ENCODE data around the gene SLC6A15. TPM values are rescaled to one million over a fixed set of nuclear protein-coding genes. Genes with fewer than 3 reads are reported as not detected.

SLC6A15 gene
- total RNA-seq, 1 donor: not detected

- Histone ChIP-seq H3K27ac (ENCODE audit: low read depth, low read length) (no peak overlapping the region), H3K4me2 (ENCODE audit: insufficient read depth, low read length) (no peak overlapping the region), H3K79me2 (ENCODE audit: insufficient read depth, low read length) (no peaks in the 10 kb centered on the region), H3K36me3 (ENCODE audit: insufficient read depth, low read length) (no peaks in the 10 kb centered on the region), H3K9me3 (ENCODE audit: low read depth, low read length) (no peaks in the 10 kb centered on the region), H2AFZ (ENCODE audit: low read length) (peak overlapping the region; percentile 21), H3K4me1 (ENCODE audit: insufficient read depth, low read length) (no peaks in the 10 kb centered on the region), H3K4me3 (ENCODE audit: insufficient read depth, low read length) (no peak overlapping the region), H4K20me1 (ENCODE audit: insufficient read depth, low read length) (no peaks in the 10 kb centered on the region), H3K27me3 (ENCODE audit: insufficient read depth, low read length) (no peaks in the 10 kb centered on the region)
- TF ChIP-seq CTCF (IDR thresholded peaks at IDR 0.05; ENCODE audit: extremely low read depth, low read depth, low read length): no peak
- DNase-seq (ENCODE audit: insufficient read length, low spot score, missing footprints): no peak
These were observed 38.5 kb upstream of the SLC6A15 start for GRCh38 chr12:84950971-84951546.

- no peak overlapping the region for H3K27ac ChIP-seq (ENCODE audit: low read depth, low read length)
- H3K4me1 ChIP-seq (ENCODE audit: insufficient read depth, low read length): no peaks in the 10 kb centered on the region
- H4K20me1 ChIP-seq (ENCODE audit: insufficient read depth, low read length): no peaks in the 10 kb centered on the region
- H3K79me2 ChIP-seq (ENCODE audit: insufficient read depth, low read length): no peaks in the 10 kb centered on the region
- H3K4me3 ChIP-seq (ENCODE audit: insufficient read depth, low read length): no peak overlapping the region
- H3K27me3 ChIP-seq (ENCODE audit: insufficient read depth, low read length): no peaks in the 10 kb centered on the region
- no peak overlapping the region for H3K4me2 ChIP-seq (ENCODE audit: insufficient read depth, low read length)
- no peak for TF ChIP-seq CTCF (IDR thresholded peaks at IDR 0.05; ENCODE audit: extremely low read depth, low read depth, low read length)
- H2AFZ ChIP-seq (ENCODE audit: low read length): no peak overlapping the region
- no peak for DNase-seq (ENCODE audit: insufficient read length, low spot score, missing footprints)
- H3K9me3 ChIP-seq (ENCODE audit: low read depth, low read length): no peaks in the 10 kb centered on the region
- H3K36me3 ChIP-seq (ENCODE audit: insufficient read depth, low read length): no peaks in the 10 kb centered on the region
These were observed 34.2 kb upstream of the SLC6A15 start for GRCh38 chr12:84946753-84947152.

- TF ChIP-seq CTCF (IDR thresholded peaks at IDR 0.05; ENCODE audit: extremely low read depth, low read depth, low read length): no peak
- Histone ChIP-seq H3K4me1 (ENCODE audit: insufficient read depth, low read length) (no peaks in the 10 kb centered on the region), H3K4me3 (ENCODE audit: insufficient read depth, low read length) (no peak overlapping the region), H3K4me2 (ENCODE audit: insufficient read depth, low read length) (no peak overlapping the region), H3K36me3 (ENCODE audit: insufficient read depth, low read length) (no peaks in the 10 kb centered on the region), H3K27ac (ENCODE audit: low read depth, low read length) (no peak overlapping the region), H2AFZ (ENCODE audit: low read length) (no peak overlapping the region), H3K9me3 (ENCODE audit: low read depth, low read length) (no peaks in the 10 kb centered on the region), H3K27me3 (ENCODE audit: insufficient read depth, low read length) (no peaks in the 10 kb centered on the region), H3K79me2 (ENCODE audit: insufficient read depth, low read length) (no peaks in the 10 kb centered on the region), H4K20me1 (ENCODE audit: insufficient read depth, low read length) (no peaks in the 10 kb centered on the region)
- DNase-seq (ENCODE audit: insufficient read length, low spot score, missing footprints): no peak
These were observed 24.8 kb upstream of the SLC6A15 start for GRCh38 chr12:84937415-84937814.

GRCh38 chr12:84929501-84929900 lies 16.9 kb upstream of the SLC6A15 start:
- Histone ChIP-seq H3K27ac (ENCODE audit: low read depth, low read length) (no peak overlapping the region), H3K36me3 (ENCODE audit: insufficient read depth, low read length) (no peaks in the 10 kb centered on the region)
- no peak for DNase-seq (ENCODE audit: insufficient read length, low spot score, missing footprints)

More at GRCh38 chr12:84929501-84929900, 16.9 kb upstream of the SLC6A15 start:
- Histone ChIP-seq H4K20me1 (ENCODE audit: insufficient read depth, low read length) (no peaks in the 10 kb centered on the region), H3K4me3 (ENCODE audit: insufficient read depth, low read length) (no peak overlapping the region), H3K4me1 (ENCODE audit: insufficient read depth, low read length) (no peaks in the 10 kb centered on the region), H2AFZ (ENCODE audit: low read length) (no peak overlapping the region), H3K9me3 (ENCODE audit: low read depth, low read length) (no peaks in the 10 kb centered on the region), H3K79me2 (ENCODE audit: insufficient read depth, low read length) (no peaks in the 10 kb centered on the region), H3K4me2 (ENCODE audit: insufficient read depth, low read length) (no peak overlapping the region), H3K27me3 (ENCODE audit: insufficient read depth, low read length) (no peaks in the 10 kb centered on the region)
- TF ChIP-seq CTCF (IDR thresholded peaks at IDR 0.05; ENCODE audit: extremely low read depth, low read depth, low read length): no peak

Data from osteoblast (primary cell).